HG03139 (cell line): Measurements from ENCODE around the gene STRA6.

Source experiments
- ATAC-seq: cut with Tn5 transposase; IDR thresholded peaks from one replicate; pipeline ENCODE4 v1.9.1; 2021; ENCODE audit not compliant: unreplicated experiment

Gene STRA6

GRCh38 chr15:74208496-74208895 is 5.9 kb upstream of the STRA6 start:
- ATAC-seq: no peak

DNA sequence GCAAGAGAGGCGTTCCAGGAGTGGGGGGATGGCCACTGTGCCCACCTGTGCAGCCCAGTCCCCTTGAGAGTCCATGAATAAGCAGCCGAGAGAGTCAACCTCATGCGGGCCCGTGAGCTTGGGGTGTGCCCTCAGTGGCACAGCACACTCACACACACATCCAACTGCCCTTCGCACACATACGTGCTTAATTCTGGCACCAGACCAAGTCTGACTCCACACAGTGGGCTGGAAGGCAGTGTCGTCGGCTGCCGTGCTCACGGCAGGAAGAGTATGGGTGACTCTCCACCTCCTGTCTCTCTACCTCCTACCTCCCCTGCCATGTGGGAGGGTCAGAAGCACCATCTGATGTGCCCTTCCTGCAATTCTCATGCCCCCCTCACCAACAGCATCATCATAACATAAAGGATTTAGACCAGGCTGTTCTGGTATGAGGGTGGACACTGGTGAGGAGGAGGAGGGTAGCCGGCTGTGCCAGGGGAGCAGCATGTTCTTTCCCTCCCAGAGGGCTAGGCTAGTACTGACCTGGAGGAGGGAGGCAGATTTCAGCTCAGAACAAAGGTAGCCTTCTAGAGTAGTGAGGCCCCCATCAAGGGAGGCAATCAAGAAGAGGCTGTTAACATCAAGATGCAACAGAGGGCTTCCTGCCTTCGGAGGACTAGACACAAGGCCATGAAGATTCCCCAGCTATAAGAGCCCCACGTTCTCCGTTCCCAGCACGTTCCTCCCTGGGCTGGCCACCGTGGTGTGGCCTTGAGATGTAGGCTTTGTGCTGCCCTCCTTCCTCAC is 5.3 kb upstream of the STRA6 start:
- ATAC-seq: no peak

- ATAC-seq: no peak
These were observed 4.3 kb upstream of the STRA6 start for GRCh38 chr15:74206801-74207281.

DNA sequence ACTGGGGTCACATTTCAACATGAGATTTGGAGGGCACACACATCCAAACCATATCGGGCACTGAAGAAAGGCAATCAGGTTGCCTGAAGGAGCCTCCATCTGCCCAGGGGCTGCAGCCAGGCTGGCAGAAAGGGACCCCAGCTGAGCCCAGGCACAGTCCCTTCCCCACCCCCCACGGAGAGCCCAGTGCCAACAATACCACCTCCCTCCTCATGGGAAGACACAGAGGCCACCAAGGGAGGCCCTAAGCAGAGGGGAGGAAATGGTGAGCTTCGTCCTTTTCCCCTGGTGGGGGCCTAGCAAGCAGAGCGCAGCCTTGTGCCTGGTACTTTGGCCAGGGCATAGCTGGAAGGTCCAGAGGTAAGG is 3.0 kb upstream of the STRA6 start:
- ATAC-seq: no peak

DNA sequence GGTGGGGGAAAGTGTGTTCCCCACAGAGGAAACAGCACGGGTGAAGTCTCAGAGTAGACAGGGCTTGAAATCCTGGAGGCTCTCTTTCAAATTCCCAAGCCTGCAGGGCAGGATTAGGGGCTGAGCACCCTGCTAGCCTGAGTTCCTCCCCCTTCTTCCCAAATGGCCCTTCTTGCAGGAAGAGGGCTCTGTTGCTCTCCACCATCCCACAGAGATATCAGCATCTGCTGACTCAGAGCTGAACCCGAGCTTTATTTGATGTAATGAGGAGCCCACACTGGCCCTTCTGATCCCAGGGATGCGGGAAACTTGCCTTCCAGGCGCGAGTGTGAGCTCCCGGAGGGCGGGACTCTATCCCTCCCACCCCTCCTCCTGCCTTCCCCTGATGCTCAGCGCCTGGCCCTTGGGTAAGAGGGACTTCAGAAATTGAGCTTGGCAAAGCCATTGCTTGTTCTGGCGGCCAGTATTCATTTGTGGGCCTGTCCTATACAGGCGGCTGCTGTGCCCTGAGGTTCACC is 1.4 kb upstream of the STRA6 start:
- ATAC-seq: no peak

DNA sequence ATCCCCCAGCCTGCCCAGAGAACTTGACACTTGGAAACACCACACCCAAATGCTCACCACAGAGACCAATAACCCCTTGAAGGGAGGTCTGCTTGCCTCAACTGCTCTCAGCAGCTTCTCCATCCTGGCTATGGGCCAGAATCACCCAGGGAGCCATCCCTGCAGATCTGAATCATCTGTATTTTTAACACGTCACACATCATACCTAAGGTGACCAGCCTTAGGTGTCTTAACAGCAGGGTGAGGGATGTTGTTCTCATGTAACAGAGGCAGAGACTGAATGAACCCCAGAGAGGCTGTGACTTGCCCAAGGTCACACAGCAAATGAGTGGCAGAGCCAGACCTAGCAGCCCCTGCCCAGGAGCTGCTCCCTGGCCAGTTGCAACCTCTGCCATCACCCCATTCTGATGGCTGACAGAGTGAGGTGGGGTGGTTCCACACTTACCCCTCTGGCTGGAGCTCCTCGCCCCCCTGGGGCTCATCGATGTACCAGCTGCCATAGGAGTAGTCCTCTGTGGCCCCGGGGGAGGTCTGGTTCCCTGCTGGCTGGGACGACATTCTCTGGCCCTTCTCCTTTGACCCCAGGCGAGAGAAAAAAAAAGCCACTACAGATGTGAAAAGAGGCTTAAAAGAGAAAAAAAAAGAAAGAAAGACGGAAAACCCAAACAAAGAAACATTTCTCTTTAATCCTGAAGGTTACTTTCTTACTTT is 722 bp downstream of the STRA6 start:
- ATAC-seq: no peak

GRCh38 chr15:74200871-74201419 is 1.6 kb downstream of the STRA6 start:
- no peak for ATAC-seq

DNA sequence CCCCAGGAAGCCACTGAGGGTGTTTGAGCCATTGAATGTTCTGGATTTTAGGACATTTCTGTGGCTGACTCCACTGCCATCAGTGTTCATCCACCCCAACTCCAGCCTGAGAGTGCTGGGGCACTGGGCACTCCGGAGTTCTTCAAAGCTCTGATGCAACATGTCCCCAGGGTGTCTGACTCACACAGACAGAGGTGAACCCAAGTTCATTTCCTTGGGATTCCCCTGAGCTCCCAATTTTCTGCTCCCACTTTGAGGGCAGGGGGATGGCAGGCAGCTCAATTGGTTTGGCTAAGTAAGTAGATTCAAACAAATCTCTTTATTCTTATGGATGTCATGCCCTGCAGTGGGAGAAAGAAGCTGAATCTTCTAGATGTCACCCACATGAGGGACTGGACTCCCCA is 2.2 kb downstream of the STRA6 start:
- no peak for ATAC-seq

DNA sequence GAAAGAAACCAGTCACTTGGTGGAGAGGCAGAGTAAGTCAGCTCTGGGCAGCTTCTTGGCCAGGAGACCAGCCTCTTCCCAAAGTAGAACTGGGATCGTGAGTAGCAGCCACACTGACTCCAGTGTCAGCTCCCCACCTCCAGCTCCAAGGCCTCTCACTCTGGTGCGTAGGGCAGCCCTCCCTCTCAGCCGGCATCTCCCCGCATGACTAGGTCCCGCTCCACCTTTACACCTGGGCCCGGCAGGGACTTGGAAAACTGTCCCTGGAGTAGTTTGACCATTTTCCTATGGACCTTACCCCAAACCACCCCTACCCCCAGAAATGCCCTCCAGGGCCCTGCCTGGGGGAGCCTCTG is 3.3 kb downstream of the STRA6 start:
- ATAC-seq: no peak

DNA sequence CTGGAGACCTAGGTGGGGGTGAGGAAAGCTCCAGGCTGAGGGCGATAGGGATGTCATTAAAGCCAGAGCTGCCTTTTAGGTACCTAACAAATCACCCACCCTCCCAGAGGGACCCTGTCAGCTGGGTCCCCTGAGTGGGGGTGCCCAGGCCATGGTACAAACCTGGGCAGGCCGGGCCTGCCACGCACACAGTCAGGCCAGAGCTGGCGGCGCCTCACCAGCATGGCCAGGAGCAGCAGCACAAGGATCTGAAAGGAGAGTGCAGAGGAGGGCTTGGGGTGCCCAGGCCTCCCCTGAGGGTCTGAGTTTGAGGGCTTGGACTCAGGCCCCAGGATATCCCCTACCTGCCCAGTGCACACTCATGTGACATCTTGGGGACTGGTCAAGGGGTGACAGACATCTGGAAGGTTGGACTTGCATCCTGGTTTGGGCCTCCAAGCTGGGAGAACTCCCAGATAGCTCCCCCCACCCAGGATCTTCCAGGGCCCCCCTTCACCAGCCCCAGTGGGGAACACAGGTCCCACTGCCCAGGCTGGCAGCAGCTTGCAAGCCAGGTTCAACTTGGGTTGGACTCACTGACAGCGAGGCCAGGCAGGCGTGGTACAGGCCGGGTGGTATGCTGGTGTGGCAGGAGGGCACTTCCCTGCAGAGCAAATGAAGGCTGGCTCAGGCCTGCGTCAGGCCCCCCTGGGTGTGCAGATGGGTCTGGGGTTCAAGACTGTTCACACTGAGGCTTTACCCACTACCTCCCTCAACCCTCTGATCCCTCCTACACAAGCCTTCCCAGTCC is 5.2 kb downstream of the STRA6 start:
- no peak for ATAC-seq

- no peak for ATAC-seq
These were observed 6.4 kb downstream of the STRA6 start for GRCh38 chr15:74196175-74196574.

GRCh38 chr15:74194572-74195559 is 7.7 kb downstream of the STRA6 start:
- ATAC-seq: no peak

GRCh38 chr15:74193905-74194304 is 8.7 kb downstream of the STRA6 start:
- no peak for ATAC-seq

DNA sequence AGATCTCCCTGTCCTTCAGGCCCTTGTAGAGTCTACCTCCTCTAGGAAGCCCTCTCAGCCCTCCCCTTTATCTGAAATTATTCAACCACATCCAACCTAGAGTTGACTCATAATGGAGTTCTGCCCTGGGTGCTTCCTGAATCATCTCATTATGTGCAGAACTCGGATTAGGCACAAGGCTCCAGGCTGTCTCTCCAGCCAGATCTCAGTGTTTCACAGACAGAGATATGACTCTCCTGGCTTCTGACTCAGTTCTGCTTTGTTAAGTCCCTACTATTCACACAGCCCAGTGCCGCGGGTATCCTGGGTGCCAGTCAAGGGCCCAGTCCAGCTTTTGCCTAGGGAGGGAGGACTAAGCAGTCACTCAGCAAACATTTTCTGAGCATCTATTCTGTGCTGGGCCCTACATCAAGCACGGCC is 9.3 kb downstream of the STRA6 start:
- ATAC-seq: no peak

GRCh38 chr15:74192751-74193150 is 9.8 kb downstream of the STRA6 start:
- ATAC-seq: no peak

- ATAC-seq: no peak
These were observed 10.8 kb downstream of the STRA6 start for GRCh38 chr15:74191798-74192197.

DNA sequence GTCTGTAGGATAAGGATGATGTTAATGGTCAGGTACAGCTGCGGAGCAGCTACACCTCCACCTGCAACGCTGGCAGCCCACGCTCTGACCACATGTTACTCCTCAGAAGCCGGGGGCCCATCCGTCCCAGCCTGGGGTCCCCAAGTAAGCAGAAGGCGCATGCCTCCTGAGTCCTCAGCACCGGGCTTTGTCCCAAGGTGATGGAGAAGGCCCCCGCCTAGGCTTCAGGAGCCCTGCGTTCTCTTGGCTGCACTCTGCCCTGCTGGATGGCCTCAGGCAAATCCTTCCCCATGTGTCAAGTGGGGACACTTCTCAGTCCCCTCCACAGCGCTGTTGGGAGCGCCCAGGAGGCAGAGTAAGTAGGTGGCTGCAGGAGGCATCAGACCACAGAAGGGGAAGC is 14.4 kb downstream of the STRA6 start:
- ATAC-seq: no peak

- no peak for ATAC-seq
These were observed 16.8 kb downstream of the STRA6 start for GRCh38 chr15:74185710-74186348.

DNA sequence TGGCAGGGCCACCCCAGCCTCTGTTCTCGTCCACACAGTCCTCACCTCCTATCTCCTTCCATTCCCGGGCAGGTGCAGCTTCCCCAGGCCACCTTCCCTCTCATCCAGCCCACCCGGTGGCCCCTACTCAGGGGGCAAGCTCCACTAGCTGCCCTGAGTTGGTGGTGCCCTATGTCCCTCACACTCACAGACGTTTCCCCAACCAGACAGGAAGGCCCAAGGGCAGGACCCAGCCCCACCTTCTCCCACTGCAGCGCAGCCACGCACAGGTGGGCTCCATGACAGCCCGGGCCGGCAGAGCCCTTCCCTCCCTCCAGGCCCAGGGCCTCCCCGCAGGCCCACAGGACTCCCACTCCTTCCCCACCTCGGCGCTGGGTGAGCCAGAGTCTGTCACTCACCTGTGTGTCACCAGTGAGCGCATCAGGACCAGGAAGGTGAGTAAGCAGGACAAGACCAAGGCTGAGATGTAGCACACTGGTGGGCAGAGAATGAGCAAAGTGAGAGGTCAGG is 17.9 kb downstream of the STRA6 start:
- no peak for ATAC-seq
